ENCODE measurements around the gene NUP42.
"Not testable (repeated sequence)": the region's sequence is repeated elsewhere in the genome, so short reads cannot be mapped to it uniquely, and the experiment has no call there.

Gene NUP42

GRCh38 chr7:23205909-23206767 is 24.3 kb downstream of the NUP42 start:
- DNase-seq, result no peak

GRCh38 chr7:23207021-23207420 is 25.2 kb downstream of the NUP42 start:
- DNase-seq, result no peak

DNA sequence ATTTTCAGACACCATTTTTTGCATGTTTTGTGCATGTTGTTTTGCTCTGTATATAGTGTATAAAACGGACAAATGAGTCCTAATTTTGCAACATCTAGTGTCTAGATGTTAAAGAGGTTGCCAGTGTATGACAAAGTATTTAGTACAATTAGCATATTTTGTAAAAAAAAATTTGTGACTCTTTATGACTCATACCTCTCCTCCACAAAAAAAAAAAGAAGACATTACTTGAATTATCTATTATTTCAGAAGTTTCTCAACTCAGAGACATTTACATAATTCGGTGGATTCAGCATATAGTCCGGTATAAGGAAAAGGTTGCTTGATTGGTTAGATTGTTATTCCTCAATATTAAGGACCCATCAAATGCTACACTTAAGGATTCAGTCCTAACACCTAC is 26.0 kb downstream of the NUP42 start:
- no peak for DNase-seq

DNA sequence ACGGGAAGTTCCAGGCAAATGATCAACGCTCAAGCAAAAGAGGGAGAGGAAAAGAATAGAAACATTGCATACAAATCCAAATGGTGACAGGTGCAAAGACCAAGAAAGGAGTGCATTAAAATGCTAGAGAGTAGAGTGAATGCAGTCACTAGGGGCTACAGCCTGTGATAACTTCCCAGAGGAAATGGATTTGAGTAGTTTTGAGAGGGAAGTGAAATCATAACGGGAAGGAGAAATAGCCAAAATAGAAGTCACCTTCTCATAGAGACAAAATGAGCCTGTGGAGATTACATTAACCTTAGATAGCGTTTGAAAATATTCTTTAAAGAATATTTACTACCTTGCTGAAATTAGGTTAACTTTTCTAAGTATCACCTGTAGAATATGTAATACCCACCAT is 26.5 kb downstream of the NUP42 start:
- no peak for DNase-seq

DNA sequence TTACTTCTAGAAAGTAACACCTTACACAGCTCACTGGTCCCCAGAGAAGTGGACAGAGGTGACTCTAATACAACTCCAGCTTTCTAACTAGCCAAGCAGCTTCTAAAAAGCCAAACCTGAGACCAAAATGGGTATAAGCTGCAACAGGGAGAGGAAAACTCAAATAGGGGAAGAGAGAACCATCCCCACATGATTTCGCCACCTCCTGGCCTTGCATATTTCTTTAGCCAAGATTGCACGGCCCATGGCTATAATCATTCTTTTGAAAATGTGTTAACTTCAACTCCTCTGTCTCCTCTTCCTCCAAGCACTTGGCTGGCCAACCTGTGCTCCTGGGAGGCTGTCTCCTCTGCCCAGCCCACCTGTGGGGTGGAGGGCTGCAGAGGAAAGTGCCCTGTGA is 28.7 kb downstream of the NUP42 start:
- DNase-seq, result no peak

GRCh38 chr7:23211589-23211988 is 29.7 kb downstream of the NUP42 start:
- no peak for DNase-seq

- no peak for DNase-seq
Measured at GRCh38 chr7:23212395-23212794, 30.5 kb downstream of the NUP42 start.

- no peak for DNase-seq
Measured at GRCh38 chr7:23212841-23213240, 31.0 kb downstream of the NUP42 start.

- no peak for DNase-seq
Measured at GRCh38 chr7:23213755-23214154, 31.9 kb downstream of the NUP42 start.

DNA sequence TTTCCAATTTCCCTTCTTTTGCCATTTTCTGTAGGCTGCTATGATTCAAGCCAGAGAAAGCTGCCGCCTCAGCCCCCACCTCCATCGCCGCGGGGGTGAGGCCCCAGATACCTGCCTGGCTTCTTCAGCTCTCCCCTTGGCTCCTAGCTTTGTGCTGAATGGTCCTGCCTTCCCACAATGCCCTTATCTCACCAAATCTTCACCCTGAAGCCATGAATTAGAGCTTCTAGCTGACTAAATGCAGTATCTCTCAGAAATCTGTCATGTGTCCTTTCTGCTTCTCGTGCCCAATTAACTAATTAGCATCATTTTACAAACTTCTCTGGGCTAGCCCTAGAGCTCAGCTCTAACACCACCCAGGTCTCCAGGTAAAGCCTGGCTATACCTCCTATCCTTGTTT is 32.6 kb downstream of the NUP42 start:
- no peak for DNase-seq

GRCh38 chr7:23214938-23215337 is 33.1 kb downstream of the NUP42 start:
- DNase-seq, result no peak

GRCh38 chr7:23216021-23216420 is 34.2 kb downstream of the NUP42 start:
- no peak for DNase-seq

DNA sequence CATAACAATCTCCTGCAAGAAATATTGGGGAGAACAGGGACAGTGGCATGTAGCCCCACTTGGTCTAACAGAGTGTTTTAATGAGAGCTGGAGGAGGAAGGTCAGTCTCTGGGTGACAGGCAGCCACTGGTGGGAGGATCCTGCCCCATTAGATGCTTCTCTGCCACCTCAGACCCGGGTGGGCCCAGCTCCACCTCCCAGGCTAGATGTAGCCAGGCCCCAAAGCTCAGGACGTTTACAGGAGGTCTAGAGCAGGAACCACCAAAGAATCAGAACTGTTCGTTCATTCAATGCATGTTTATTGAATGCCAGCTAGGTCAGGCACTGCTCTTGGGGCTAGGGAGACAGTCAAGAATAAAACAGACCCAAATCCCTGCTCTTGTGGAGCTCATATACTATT is 36.3 kb downstream of the NUP42 start:
- DNase-seq, result no peak

GRCh38 chr7:23220690-23221305 is 39.0 kb downstream of the NUP42 start:
- no peak for DNase-seq

DNA sequence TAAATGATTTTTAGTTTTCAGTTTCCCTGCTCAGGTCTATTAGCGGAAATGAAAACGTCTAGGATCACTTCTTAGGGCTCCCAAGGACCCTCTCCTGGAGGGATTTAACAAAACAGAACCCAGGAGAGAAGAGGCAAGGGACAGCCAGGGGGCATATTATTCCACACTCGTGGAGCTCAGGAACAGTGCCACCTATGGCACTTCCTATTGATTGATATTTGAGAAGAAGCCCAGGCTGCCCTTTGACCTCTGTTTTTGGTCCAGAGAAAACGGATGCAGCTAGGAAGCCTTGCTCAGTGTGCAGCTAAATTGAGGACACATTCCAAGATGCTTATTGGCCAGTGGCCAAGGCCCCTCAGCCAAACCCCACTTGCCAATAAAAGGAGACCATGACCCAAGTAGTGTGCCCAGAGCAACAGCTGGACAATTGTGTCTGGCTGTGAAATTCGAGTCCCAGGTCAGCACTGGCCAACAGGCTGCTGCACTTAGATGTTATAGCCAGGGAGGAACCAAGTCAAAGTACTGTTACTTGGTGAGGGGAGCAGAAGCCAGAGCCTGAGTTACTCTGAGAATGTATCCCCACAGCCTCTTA is 40.7 kb downstream of the NUP42 start:
- DNase-seq, result no peak

GRCh38 chr7:23224364-23224763 is 42.5 kb downstream of the NUP42 start:
- DNase-seq, result not testable (repeated sequence)

GRCh38 chr7:23226844-23227450 is 45.1 kb downstream of the NUP42 start:
- DNase-seq, result no peak

- no peak for DNase-seq
Measured at GRCh38 chr7:23228412-23228811, 46.6 kb downstream of the NUP42 start.

DNA sequence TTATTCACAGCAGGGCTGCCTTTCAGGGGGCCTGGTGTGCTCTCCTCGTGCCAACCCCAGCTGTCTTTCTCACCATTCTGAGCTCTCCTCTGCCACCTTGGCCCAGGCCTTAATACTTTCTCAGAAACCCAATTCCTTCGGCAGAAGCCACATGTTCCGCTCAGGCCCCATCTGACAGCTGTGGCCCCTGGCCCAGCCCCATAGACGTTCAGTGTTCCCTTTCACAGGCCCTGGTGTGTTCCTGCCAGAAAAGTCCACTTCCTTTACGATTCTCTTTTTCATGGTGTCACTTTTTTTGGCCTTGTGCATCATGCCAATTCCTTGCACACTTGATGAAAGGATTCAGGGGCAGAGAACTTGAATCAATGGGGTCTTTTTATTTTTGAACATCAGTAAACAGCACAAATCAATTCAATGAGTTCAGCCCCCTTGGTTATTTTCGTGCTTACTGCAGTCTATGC is 48.8 kb downstream of the NUP42 start:
- DNase-seq, result no peak

GRCh38 chr7:23232966-23233365 is 51.1 kb downstream of the NUP42 start:
- no peak for DNase-seq

- no peak for DNase-seq
Measured at GRCh38 chr7:23234569-23235296, 52.9 kb downstream of the NUP42 start.

- DNase-seq, result no peak
Measured at GRCh38 chr7:23235813-23236221, 54.0 kb downstream of the NUP42 start.

DNA sequence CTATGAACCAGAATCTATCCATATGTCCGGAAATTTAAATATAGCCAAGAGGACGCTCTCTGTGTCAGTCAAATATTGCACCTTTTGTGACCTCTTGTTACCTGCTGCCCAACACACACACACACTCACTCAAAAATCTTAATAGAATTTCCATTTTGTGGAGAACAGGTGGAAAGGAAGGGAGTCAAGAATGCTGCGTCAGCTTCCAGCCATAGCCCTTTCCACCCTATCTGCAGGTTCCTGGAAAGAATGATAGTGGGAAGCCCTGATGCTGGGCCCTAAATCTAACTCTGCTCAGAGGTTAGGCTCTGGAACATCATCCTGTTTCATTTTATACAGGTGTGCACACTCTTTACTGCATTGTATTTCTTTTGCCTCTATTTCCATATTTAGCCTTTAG is 55.2 kb downstream of the NUP42 start:
- DNase-seq, result no peak

All from activated CD8-positive, alpha-beta memory T cell treated with anti-CD3 and anti-CD28 coated beads for 24 hours (primary cell).